Stimulated activated CD4-positive, alpha-beta T cell treated with anti-CD3 and anti-CD28 coated beads, Interleukin-15, amount 100 ng/mL, for 1 hour (primary cell): ENCODE data around the gene SCARF2.
A peak's percentile ranks its signal among the peaks of the same experiment; 100 is the strongest.
"Not testable (repeated sequence)": the region's sequence is repeated elsewhere in the genome, so short reads cannot be mapped to it uniquely, and the experiment has no call there.

Experiments
- DNase-seq, 2 donors: peaks; one replicate each; pipeline ENCODE4 v3.0.0-alpha.2; 2020; ENCODE audit warnings: low read depth in 1 of 2, low spot score in 1 of 2

SCARF2 gene

GRCh38 chr22:20459862-20460261 is 22.2 kb upstream of the SCARF2 start:
- no peak for DNase-seq

GRCh38 chr22:20459152-20459542 is 21.5 kb upstream of the SCARF2 start:
- no peak for DNase-seq

- no peak for DNase-seq
Measured at GRCh38 chr22:20458530-20459151, 21.0 kb upstream of the SCARF2 start.

DNA sequence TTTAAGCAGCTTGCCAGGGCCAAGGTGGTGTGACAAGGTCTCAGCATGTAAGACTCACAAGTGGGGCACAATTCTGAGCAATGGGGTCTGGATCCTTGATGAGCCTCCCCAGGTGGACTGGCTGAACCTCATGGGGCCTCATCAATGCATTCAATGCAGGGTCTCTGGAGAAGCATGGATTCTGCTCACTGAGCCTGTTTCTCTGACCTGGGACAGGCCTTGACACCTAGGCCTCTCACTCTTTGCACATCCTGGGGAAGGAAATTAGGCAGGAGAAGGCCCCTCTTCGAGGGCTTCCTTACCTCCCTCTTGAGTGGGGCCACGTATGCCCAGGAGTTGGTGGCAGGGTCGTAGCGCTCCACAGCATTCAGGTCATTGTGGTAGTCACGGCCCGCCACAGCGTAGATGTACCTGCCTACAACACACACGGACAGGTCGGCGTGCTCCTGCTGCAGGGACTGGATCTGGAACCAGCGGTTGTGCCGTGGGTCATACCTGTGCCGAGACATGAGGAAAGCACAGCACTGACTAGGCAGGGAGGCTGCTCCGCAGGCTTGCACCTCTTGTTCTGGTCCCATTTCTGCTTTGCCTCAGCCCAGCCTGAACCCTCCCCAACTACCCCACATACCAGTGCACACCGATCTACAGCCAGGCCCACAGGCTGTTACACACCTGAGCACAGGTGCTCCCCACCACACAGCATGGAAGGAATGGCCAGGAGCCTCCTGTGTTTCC is 20.0 kb upstream of the SCARF2 start:
- DNase-seq: no peak

DNA sequence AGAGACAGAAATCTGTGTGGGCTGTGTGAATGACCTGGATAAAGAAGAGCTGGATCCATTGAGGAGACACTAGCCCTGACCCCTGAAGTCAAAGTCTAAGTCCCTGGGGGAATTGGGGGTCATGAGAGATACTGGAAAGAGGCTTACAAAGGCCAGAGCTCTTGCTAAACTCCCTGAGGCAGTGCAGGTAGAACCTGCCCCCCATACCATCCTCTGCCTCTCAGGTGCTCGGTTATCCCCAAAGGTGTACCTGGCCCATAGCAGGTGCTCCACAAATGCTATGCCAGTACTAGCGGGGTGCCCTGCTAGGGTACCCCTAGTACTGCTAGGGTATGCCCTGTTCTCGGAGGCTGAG is 19.1 kb upstream of the SCARF2 start:
- DNase-seq: no peak

DNA sequence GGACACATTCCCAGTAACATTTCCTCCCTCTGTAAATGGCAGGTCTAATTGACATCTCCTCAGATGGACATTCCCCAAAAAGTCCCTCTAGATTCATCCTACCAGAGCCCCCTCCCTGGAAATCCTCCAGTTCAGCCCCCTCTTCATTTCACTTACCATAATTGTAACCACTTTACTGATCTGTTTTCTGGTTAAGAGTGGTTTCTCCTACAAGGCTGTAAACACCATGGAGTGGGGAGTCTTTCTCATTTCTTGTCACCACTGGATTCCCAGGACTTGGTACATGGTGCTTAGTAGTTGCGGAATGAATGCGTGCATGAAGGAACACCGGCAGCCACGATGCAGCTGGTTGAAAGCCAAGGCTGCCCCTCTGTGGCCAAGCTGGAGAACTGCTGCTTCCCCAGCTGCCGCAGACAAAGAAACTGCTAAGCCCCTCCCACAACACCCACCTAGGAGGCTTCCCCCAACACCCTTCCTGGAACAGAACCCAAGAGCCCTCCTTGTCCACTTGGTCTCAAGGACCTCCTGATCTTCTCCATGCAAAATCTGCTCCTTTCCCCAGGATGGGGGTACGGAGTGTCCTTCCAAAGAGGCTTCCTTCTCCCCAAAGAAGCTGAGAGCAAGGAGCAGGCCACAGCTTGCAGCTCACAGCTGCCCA is 18.6 kb upstream of the SCARF2 start:
- DNase-seq: peak; percentile 43 to 53

DNA sequence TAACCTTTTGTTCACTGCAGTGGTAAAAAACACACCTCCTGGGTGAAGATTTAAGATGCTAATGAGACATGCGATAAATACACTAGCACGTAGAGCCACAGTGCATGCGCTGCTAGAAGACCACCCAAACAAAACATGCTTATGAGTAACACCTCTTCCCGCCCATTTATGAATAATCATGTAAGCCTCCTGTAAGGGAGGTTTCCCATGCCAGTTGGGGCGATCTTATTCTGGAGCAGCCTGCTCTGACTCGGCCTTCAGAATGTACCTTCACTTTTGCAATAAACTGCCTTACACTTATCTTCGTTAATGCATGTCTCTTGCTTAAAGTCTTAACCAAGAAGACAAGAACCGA is 18.1 kb upstream of the SCARF2 start:
- no peak for DNase-seq

DNA sequence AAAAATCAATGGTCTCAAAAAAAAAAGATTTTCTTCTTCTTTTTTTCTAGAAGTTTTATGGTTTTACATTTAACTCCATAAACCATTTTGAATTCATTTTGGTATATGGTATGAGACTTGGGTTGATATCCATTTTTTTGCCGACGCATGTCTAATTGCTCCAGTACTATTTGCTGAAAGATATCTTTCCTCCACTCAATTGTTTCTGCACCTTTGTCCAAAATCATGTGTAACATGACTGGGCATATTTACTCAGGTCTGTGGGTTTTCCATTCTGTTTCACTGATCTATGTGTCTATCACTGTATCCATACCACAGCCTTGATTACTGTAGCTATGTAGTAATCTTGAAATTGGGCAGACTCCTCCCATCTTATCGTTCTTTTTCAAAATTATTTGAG is 15.6 kb upstream of the SCARF2 start:
- DNase-seq: no peak

- no peak for DNase-seq
Measured at GRCh38 chr22:20451920-20452319, 14.3 kb upstream of the SCARF2 start.

- not testable (repeated sequence) for DNase-seq
Measured at GRCh38 chr22:20451129-20451778, 13.6 kb upstream of the SCARF2 start.

DNA sequence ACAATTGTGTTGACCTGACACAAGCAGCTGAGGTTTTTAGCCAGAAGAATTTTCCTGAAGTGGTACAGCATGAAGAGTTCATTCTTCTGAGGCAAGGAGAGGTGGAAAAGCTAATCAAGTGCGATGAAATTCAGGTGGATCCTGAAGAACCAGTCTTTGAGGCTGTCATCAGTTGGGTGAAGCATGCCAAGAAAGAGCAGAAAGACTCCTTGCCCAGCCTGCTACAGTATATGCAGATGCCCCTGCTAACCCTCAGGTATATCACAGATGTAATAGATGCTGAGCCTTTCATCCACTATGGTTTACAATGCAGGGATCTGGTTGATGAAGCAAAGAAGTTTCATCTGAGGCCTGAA is 12.9 kb upstream of the SCARF2 start:
- DNase-seq: no peak

GRCh38 chr22:20449819-20450550 is 12.4 kb upstream of the SCARF2 start:
- no peak for DNase-seq

DNA sequence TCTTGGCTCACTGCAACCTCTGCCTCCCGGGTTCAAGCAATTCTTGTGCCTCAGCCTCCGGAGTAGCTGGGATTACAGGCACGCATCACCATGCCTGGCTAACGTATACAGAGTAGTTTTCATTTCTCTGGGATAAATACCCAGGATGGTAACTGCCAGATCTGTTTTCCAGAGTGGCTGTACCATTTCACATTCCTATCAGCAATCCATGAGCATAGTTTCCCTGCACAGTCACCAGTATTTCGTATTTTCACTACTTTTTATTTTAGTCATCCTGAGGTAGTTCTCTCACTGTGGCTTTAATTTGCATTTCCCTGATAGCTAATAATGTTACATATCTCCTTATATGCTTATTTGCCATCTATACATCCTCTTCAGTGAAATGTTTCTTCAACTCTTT is 11.0 kb upstream of the SCARF2 start:
- DNase-seq: no peak

GRCh38 chr22:20446383-20446970 is 8.9 kb upstream of the SCARF2 start:
- DNase-seq: no peak

- DNase-seq: no peak
Measured at GRCh38 chr22:20444325-20444724, 6.7 kb upstream of the SCARF2 start.

DNA sequence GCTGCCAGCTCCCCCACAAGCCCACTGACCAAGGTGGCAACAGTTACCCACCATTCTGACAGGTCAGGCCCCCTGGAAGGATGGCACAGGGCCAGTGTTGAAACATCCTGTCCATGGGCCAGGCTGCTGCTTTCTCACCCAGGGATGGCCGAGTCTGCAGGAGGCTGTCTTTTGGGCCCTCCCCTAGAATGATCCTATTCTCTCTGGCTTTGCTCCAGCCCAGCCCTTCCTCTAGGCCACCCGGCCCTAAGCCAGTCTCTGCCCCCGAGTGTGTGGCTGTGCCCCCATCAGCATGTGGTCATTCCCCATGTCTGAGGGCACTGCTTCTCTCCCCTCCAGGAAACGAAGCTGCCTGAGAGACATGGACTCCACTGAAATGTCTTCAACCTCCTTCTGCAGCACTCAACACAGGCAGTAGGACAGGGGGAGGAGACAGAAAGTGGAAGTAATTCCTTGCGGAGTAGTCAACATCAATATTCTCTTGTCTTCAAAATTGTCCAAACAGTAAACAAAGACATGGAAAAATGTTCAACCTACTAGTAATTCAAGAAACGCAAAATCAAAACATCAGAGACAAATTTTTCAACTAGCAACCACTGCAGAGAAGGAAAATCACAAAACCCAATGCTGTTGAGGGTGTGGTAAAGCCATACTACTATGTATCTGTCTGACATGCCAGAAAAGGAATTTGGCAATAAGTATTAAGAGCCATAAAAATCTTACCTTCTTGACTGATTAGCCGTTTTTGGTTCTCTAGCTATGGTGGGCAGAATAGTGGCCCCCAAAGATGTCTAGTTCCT is 5.1 kb upstream of the SCARF2 start:
- no peak for DNase-seq

GRCh38 chr22:20441631-20442484 is 4.2 kb upstream of the SCARF2 start:
- no peak for DNase-seq

GRCh38 chr22:20440637-20441591 is 3.3 kb upstream of the SCARF2 start:
- no peak for DNase-seq
